Measurements from ENCODE around the gene DYSF. TPM values are rescaled to one million over a fixed set of nuclear protein-coding genes. Genes with fewer than 3 reads are reported as not detected.

Gene DYSF
- total RNA-seq, 1 donor from 2014 or later, result 112 TPM

DNA sequence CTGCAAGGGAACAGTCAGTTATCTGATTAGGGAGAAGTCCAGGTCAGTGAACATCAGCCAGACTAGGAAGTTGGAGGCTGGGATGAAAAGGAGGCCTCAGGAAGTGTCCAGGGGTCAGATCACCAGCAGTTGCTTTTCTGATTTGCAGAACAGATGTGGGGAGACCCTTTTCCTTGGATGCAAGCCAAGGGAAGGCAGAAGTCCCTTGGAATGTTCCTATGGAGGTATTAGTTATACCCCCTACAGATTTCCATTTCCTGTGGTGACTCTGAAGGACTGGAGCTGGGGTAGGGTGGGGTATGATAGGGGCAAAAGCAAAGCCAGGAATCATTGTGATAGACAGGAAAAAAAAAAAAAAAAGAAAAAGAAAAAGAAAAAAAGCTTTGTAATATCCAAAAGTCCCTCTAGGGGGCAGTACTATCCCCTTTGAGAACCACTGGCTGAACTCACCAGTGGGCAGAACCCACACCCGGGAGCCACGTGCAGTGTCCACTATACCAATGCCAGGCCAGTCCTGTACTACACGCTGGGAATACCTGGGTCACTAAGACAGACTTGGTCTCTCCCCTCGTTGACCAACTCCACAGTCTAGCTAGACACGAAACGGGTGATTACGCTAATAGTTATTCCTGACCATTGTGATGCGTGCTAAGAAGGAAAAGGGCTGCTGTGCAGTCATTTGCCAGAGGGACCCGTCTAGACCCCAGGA lies 7.4 kb downstream of the DYSF start:
- no peaks in the 10 kb centered on the region for H3K9me3 Mint-ChIP-seq (ENCODE audit: low read depth)
- no peak overlapping the region for H3K4me3 Mint-ChIP-seq (ENCODE audit: unreplicated experiment)
- no peaks in the 10 kb centered on the region for H3K27me3 Mint-ChIP-seq (ENCODE audit: low read depth)
- no peaks in the 10 kb centered on the region for H3K36me3 Mint-ChIP-seq (ENCODE audit: low read depth)
- peak overlapping the region; percentile 17 for H3K27ac Mint-ChIP-seq (ENCODE audit: unreplicated experiment)
- peaks cover 52% of the 10 kb centered on the region for H3K4me1 Mint-ChIP-seq (ENCODE audit: low read depth)
- TF ChIP-seq CTCF (IDR thresholded peaks at IDR 0.05), result peak; percentile 86
- no peak for DNase-seq (ENCODE audit: low spot score)

DNA sequence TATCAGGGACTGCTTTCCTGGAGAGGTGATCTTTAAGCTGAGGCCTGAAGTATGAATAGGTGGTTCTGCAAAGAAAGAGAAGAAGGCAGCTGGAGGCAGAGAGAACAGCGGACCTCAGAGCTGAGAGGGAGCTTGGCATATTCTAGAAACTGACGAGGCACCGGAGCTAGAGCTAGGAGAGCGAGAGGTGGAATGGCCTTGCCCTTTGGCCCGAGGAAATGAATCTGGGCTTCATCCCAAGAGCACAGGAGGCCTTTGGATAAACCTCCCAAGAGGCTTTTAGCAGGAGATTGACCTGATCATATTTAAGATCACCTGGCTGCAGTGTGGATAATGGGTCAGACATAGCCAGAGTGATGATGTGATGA lies 7.9 kb downstream of the DYSF start:
- H3K9me3 Mint-ChIP-seq (ENCODE audit: low read depth), result no peaks in the 10 kb centered on the region
- no peak for DNase-seq (ENCODE audit: low spot score)
- H3K4me1 Mint-ChIP-seq (ENCODE audit: low read depth), result peaks cover 47% of the 10 kb centered on the region
- no peak overlapping the region for H3K4me3 Mint-ChIP-seq (ENCODE audit: unreplicated experiment)
- no peaks in the 10 kb centered on the region for H3K27me3 Mint-ChIP-seq (ENCODE audit: low read depth)
- no peak overlapping the region for H3K27ac Mint-ChIP-seq (ENCODE audit: unreplicated experiment)
- no peak for TF ChIP-seq CTCF (IDR thresholded peaks at IDR 0.05)
- no peaks in the 10 kb centered on the region for H3K36me3 Mint-ChIP-seq (ENCODE audit: low read depth)

- H3K4me3 Mint-ChIP-seq (ENCODE audit: unreplicated experiment), result no peak overlapping the region
- H3K36me3 Mint-ChIP-seq (ENCODE audit: low read depth), result no peaks in the 10 kb centered on the region
- H3K4me1 Mint-ChIP-seq (ENCODE audit: low read depth), result peaks cover 44% of the 10 kb centered on the region
- DNase-seq (ENCODE audit: low spot score), result no peak
- TF ChIP-seq CTCF (IDR thresholded peaks at IDR 0.05), result no peak
- no peaks in the 10 kb centered on the region for H3K9me3 Mint-ChIP-seq (ENCODE audit: low read depth)
- no peaks in the 10 kb centered on the region for H3K27me3 Mint-ChIP-seq (ENCODE audit: low read depth)
- H3K27ac Mint-ChIP-seq (ENCODE audit: unreplicated experiment), result no peak overlapping the region
These were observed 8.8 kb downstream of the DYSF start for GRCh38 chr2:71462056-71462605.

GRCh38 chr2:71462641-71463341 lies 9.4 kb downstream of the DYSF start:
- no peak overlapping the region for H3K4me3 Mint-ChIP-seq (ENCODE audit: unreplicated experiment)
- no peaks in the 10 kb centered on the region for H3K36me3 Mint-ChIP-seq (ENCODE audit: low read depth)
- no peak for TF ChIP-seq CTCF (IDR thresholded peaks at IDR 0.05)
- H3K9me3 Mint-ChIP-seq (ENCODE audit: low read depth), result no peaks in the 10 kb centered on the region
- H3K27me3 Mint-ChIP-seq (ENCODE audit: low read depth), result no peaks in the 10 kb centered on the region
- H3K4me1 Mint-ChIP-seq (ENCODE audit: low read depth), result peaks cover 45% of the 10 kb centered on the region
- no peak for DNase-seq (ENCODE audit: low spot score)
- no peak overlapping the region for H3K27ac Mint-ChIP-seq (ENCODE audit: unreplicated experiment)

- no peak for DNase-seq (ENCODE audit: low spot score)
- no peak for TF ChIP-seq CTCF (IDR thresholded peaks at IDR 0.05)
- Mint-ChIP-seq H3K36me3 (ENCODE audit: low read depth) (no peaks in the 10 kb centered on the region), H3K27me3 (ENCODE audit: low read depth) (no peaks in the 10 kb centered on the region), H3K4me3 (ENCODE audit: unreplicated experiment) (no peak overlapping the region), H3K9me3 (ENCODE audit: low read depth) (no peaks in the 10 kb centered on the region), H3K4me1 (ENCODE audit: low read depth) (peaks cover 46% of the 10 kb centered on the region), H3K27ac (ENCODE audit: unreplicated experiment) (no peak overlapping the region)
These were observed 9.9 kb downstream of the DYSF start for GRCh38 chr2:71463342-71463654.
